ENCODE data around the gene ABHD5. TPM values are rescaled to one million over a fixed set of nuclear protein-coding genes. Genes with fewer than 3 reads are reported as not detected.

The ABHD5 gene
- total RNA-seq, 1 experiment from 2014 or later: 11.3 TPM

DNA sequence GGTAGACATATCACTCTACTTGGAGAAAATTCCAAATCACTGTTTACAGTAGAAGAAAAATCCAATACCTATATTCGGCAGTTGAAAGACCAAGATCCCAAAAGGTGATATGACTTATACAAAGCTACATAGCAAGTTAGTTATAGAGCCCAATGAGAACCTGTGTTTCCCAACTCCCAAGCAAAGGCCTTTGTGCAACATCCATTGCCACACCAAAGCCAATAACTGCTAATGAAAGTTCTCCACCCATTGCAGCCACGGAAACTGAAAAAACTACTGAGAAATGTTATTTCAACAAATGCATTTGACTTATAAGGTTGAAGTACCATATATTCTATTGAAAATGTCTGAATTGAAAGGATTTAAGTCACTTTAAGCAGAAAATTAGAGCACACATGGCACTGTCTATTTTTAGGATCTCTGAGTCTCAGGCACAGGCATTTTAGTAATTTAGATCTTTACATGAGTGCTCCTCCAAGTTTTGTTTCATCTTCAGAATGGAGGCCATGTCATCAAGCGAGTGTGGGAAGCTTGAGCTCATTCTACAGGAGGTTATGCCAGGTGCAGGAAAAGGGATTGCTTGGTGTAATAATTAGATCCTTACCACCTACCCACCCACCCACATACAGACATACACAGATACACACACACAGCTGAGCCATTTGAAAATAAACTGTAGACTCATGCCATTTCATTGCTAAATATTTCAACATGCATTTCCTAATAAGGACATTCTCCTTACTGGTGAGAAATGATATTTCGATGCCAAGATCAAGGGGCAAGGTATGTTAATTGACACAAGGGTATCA, 49.2 kb upstream of the ABHD5 start (continued):
- TF ChIP-seq, protein P1, sequence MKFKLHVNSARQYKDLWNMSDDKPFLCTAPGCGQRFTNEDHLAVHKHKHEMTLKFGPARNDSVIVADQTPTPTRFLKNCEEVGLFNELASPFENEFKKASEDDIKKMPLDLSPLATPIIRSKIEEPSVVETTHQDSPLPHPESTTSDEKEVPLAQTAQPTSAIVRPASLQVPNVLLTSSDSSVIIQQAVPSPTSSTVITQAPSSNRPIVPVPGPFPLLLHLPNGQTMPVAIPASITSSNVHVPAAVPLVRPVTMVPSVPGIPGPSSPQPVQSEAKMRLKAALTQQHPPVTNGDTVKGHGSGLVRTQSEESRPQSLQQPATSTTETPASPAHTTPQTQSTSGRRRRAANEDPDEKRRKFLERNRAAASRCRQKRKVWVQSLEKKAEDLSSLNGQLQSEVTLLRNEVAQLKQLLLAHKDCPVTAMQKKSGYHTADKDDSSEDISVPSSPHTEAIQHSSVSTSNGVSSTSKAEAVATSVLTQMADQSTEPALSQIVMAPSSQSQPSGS (CRISPR knock-in tag; IDR thresholded peaks at IDR 0.05; ENCODE audit: borderline replicate concordance, low read depth): no peak
- TF ChIP-seq ZNF219 (CRISPR knock-in tag; IDR thresholded peaks at IDR 0.05; ENCODE audit: borderline replicate concordance) (no peak), KAT7 (CRISPR knock-in tag; IDR thresholded peaks at IDR 0.05; ENCODE audit: borderline replicate concordance) (no peak), ZNF138 (CRISPR knock-in tag; conservative IDR thresholded peaks at IDR 0.05) (no peak), NR3C1 (CRISPR knock-in tag; conservative IDR thresholded peaks at IDR 0.05; ENCODE audit: low read depth) (no peak), MYBL2 (CRISPR knock-in tag; IDR thresholded peaks at IDR 0.05) (no peak), CREM (CRISPR knock-in tag; IDR thresholded peaks at IDR 0.05) (no peak), ATF1 (CRISPR knock-in tag; IDR thresholded peaks at IDR 0.05) (no peak), ZNF232 (CRISPR knock-in tag; IDR thresholded peaks at IDR 0.05) (no peak), SP1 (CRISPR knock-in tag; conservative IDR thresholded peaks at IDR 0.05) (no peak), JAZF1 (CRISPR knock-in tag; IDR thresholded peaks at IDR 0.05) (no peak)
- TF ChIP-seq, protein P2, sequence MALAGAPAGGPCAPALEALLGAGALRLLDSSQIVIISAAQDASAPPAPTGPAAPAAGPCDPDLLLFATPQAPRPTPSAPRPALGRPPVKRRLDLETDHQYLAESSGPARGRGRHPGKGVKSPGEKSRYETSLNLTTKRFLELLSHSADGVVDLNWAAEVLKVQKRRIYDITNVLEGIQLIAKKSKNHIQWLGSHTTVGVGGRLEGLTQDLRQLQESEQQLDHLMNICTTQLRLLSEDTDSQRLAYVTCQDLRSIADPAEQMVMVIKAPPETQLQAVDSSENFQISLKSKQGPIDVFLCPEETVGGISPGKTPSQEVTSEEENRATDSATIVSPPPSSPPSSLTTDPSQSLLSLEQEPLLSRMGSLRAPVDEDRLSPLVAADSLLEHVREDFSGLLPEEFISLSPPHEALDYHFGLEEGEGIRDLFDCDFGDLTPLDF (CRISPR knock-in tag; IDR thresholded peaks at IDR 0.05): no peak
- TF ChIP-seq, protein P3, sequence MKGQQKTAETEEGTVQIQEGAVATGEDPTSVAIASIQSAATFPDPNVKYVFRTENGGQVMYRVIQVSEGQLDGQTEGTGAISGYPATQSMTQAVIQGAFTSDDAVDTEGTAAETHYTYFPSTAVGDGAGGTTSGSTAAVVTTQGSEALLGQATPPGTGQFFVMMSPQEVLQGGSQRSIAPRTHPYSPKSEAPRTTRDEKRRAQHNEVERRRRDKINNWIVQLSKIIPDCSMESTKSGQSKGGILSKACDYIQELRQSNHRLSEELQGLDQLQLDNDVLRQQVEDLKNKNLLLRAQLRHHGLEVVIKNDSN (CRISPR knock-in tag; IDR thresholded peaks at IDR 0.05): no peak

DNA sequence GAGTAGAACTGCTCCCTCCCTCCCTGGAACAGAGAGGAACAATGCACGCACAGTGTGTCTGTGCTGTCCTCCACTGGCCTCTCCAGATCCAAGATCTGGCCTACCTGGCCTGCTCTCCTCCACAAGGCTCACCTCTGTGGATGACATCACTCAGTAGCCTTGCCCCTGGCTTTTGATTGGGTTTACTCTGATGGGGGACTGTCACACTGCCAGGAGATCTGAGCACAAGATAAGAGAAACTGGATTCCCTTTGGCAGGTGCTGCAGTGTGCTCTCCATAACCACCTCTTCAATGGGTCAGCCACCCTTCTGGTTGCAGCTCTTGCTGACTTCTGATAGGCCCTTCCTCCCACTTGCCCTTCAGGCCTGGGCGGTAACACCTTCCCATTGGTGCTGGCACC, 46.3 kb upstream of the ABHD5 start:
- ATAC-seq: no peak
- POLR2A ChIA-PET: no interaction called here
- CTCF ChIA-PET: no interaction called here
- no peak for DNase-seq (ENCODE audit: low spot score)
- TF ChIP-seq, protein P4, sequence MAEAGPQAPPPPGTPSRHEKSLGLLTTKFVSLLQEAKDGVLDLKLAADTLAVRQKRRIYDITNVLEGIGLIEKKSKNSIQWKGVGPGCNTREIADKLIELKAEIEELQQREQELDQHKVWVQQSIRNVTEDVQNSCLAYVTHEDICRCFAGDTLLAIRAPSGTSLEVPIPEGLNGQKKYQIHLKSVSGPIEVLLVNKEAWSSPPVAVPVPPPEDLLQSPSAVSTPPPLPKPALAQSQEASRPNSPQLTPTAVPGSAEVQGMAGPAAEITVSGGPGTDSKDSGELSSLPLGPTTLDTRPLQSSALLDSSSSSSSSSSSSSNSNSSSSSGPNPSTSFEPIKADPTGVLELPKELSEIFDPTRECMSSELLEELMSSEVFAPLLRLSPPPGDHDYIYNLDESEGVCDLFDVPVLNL (CRISPR knock-in tag; IDR thresholded peaks at IDR 0.05; ENCODE audit: borderline replicate concordance, low read depth): no peak
- no peak for TF ChIP-seq TP53 (CRISPR knock-in tag; IDR thresholded peaks at IDR 0.05)
- no peak for TF ChIP-seq ZNF671 (CRISPR knock-in tag; IDR thresholded peaks at IDR 0.05)
- TF ChIP-seq NFATC4 (CRISPR knock-in tag; IDR thresholded peaks at IDR 0.05): no peak
- no peak for TF ChIP-seq RORB (CRISPR knock-in tag; IDR thresholded peaks at IDR 0.05)
- no peak for TF ChIP-seq ESRRA (CRISPR knock-in tag; IDR thresholded peaks at IDR 0.05; ENCODE audit: borderline replicate concordance)
- TF ChIP-seq ZBTB21 (CRISPR knock-in tag; IDR thresholded peaks at IDR 0.05; ENCODE audit: borderline replicate concordance): no peak
- no peak for TF ChIP-seq ELF4 (CRISPR knock-in tag; IDR thresholded peaks at IDR 0.05; ENCODE audit: low read depth)
- no peak for TF ChIP-seq ETV6 (CRISPR knock-in tag; IDR thresholded peaks at IDR 0.05)
- no peak for TF ChIP-seq OVOL2 (CRISPR knock-in tag; IDR thresholded peaks at IDR 0.05; ENCODE audit: borderline replicate concordance)
- no peak for TF ChIP-seq ZNF317 (CRISPR knock-in tag; IDR thresholded peaks at IDR 0.05; ENCODE audit: borderline replicate concordance, low read depth)
- Mint-ChIP-seq H3K36me3 (no peaks in the 10 kb centered on the region), H3K4me3 (no peak overlapping the region), H3K4me1 (peaks cover 20% of the 10 kb centered on the region), H3K9me3 (no peaks in the 10 kb centered on the region), H3K27ac (no peak overlapping the region), H3K27me3 (ENCODE audit: low read depth) (no peaks in the 10 kb centered on the region; the same call in 1 of the 2 replicates)
